Measurements from ENCODE around the gene HRNR.
"Not testable (repeated sequence)": the region's sequence is repeated elsewhere in the genome, so short reads cannot be mapped to it uniquely, and the experiment has no call there.

HRNR gene

DNA sequence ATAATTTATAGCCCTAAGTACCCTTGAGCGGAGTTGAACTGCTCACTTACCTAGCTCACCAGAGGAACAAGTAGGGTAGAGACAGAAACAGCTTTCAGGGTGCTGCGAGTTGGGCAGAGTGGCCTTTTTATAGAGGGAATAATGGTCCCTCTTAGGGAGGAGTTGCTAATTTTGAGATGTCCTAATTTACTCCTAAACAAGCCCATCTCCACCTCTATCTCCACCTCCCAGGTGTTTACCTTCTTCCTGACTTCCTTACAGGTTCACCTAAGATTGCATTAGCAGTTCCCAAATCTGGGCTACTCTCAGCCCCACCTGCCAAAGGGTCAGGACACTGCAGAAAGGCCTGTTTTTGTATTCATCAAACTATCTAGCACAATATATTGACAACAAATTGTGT, at the start of gene HRNR:
TSS of gene HRNR (minus strand) at position 101 of the 400 bp plus-strand sequence. CDS start 940 bp downstream, outside the sequence.
- DNase-seq (ENCODE audit: low spot score) = no peak

DNA sequence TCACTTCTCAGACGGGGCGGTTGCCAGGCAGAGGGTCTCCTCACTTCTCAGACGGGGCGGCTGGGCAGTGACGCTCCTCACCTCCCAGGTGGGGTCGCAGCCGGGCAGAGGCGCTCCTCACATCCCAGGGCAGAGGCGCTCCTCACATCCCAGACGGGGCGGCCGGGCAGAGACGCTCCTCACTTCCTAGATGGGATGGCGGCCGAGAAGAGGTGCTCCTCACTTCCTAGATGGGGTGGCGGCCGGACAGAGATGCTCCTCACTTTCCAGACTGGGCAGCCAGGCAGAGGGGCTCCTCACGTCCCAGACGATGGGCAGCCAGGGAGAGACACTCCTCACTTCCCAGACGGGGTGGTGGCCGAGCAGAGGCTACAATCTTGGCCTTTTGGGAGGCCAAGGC, 32.4 kb upstream of the HRNR start:
- not testable (repeated sequence) for DNase-seq (ENCODE audit: low spot score)

DNA sequence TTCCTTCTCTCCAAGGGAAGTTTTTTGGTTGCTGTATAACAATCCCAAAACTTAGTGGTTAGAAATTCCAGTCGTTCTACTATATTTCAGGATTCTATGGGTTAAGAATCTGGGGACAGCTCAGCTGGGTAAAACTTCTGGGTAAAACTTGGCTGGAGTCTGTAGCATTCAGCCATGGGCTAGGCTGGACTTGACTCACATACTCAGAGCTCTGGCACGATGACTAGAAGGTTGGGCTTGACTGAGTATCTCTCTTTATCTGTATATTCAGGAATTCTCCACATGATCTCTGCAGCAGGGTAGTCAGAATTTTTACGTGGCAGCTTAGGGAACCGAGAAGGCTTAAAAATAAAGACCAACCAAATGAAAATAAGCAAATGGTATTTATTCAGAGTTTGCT, 28.2 kb upstream of the HRNR start:
- no peak for DNase-seq (ENCODE audit: low spot score)

DNA sequence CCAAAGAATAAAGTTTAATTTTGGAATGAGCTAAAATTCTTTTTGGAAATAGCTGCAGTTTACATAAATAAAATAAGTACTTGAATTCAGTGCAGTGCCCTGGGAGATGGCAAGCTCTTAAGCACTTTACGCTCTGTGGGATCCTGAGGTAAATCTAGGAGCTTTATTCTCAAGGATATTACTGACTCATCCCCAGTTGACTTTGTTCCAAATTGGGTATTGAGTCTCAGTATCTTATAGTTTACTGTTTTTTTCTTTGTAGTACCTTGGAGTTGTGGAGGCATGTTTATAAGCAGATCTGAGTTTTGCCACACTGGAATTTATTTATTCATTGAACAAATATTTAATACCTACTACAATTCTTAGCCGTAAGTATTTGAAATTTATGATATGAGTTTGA, 27.4 kb upstream of the HRNR start:
- DNase-seq (ENCODE audit: low spot score) = no peak

DNA sequence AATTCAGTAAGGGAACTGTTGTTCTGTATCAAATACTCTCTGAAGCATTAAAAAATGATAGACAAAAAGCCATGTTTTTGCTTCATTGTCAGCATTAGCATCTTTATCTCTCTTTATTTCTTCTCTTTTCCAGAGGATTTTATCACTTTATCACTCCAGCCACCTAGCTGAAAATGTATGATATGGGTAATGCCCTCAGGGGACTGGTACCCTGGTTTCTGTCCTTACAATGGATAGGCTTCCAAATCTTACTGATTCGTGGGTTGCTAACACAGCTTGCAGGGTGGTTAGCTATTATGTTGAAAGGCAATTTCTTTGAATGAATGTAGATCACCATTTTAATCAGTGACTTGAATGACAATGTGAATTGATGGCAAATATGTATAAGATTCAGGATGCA, 23.3 kb upstream of the HRNR start:
- no peak for DNase-seq (ENCODE audit: low spot score)

DNA sequence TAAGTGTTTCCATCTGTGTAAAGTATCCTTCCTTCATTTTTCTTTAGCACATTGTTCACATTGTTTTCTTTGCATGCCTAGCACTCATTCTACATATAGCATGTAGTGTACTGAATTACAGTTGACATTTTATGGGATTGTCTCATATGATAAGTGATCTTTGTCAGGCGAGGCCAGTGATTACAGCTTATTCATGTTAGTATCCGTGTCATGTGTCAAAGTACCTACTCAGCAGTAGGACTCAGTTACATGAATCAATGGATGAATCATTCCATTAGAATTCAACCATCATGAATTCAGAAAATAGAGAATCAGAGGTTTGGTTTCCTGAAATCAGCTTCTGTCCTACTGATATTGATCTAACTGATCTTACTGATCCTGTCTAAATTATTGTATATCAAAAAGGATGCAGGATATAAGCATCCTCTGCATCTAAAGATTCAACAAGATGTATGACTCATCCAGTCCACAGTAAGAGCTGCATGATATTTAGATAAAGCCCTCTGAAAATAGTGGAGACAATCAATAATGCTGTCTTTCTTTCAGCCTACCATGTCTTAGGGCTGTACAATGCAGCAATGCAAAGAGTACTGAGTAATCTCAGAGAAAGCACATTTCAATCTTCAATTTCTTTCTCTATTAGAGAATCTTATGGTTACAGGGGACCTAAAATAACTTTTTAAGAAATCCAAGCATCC, 20.7 kb upstream of the HRNR start:
- no peak for DNase-seq (ENCODE audit: low spot score)

DNA sequence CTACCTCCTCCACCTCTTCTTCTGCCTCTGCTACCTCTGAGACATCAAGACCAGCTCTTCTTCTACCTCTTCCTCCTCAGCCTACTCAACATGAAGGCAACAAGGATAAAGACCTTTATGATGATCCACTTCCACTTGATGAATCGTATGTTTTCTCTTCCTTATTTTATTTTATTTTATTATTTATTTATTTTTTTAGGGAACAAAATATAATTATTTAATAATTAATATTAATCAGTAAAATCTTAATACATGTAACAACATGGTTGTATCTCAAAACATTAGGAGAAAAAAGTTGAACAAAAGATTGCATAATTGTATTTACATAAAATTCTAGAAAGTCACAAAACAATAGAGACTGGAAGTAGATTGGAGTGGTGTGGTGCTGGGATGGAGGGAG, 13.1 kb upstream of the HRNR start:
- DNase-seq (ENCODE audit: low spot score) = no peak

DNA sequence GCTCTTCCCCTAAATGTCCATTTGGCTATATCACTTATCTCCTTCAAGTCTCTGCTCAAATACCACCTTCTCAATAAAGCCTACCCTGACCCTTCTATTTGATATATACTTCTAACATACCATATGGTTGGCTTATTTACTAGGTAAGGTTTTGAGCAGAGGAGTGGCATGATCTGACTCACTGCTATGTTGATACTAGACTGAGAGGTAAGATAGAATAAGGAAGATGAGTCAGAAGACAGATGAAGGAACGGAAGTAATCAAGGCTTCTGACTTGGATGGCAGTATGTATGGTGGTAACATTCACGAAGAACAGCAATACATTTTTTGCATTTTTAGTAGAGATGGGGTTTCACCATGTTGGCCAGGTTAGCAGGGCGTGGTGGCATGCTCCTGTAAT, 4.8 kb upstream of the HRNR start:
- no peak for DNase-seq (ENCODE audit: low spot score)

DNA sequence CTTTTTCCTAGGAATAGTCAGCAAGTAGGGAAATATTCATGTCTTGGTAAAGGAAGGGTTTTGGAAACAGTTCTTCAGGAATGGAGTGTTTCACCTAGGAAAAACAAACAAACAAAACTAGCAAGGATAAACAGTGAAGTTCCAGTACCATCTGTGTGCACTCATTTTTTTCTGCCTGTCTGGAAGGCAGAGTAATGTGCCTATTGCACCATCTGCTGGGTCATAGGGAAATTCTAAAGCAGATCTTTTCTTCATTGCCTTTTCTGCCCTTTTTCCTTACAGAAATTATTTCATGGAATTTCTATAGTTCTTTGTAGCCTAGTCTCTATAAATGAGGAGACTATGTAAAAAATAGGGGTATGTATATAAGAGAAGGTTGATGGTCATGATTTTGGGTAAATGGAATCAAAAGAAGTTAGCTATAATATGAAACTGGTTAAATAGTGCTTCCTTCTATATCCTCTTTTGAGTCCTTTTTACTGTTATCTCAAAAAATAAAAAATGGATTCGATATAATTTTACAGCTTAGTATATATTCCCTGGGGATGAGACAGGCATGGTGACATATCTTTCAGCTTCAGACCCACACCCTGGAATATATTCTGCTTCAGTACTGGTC, 3.4 kb upstream of the HRNR start:
- no peak for DNase-seq (ENCODE audit: low spot score)

DNA sequence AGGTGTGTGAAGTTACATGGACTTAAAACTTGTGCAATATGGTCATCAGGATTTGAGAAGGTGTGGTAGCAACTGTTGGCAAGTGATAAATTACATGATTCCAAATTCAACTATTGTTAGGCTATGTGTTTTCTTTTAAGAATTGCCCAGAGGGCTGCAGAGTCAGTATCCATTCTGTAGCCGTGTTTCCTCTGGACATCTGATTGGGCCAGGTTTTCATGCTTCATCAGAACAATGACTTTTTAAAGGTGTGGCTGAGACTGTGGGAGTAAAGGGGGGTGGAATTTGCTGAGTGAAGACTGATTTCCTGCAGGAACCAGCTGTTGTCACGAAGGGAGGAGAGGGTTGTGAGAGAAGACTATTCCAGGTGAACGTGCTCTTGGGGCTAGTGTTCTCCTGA, 1.7 kb upstream of the HRNR start:
- no peak for DNase-seq (ENCODE audit: low spot score)

DNA sequence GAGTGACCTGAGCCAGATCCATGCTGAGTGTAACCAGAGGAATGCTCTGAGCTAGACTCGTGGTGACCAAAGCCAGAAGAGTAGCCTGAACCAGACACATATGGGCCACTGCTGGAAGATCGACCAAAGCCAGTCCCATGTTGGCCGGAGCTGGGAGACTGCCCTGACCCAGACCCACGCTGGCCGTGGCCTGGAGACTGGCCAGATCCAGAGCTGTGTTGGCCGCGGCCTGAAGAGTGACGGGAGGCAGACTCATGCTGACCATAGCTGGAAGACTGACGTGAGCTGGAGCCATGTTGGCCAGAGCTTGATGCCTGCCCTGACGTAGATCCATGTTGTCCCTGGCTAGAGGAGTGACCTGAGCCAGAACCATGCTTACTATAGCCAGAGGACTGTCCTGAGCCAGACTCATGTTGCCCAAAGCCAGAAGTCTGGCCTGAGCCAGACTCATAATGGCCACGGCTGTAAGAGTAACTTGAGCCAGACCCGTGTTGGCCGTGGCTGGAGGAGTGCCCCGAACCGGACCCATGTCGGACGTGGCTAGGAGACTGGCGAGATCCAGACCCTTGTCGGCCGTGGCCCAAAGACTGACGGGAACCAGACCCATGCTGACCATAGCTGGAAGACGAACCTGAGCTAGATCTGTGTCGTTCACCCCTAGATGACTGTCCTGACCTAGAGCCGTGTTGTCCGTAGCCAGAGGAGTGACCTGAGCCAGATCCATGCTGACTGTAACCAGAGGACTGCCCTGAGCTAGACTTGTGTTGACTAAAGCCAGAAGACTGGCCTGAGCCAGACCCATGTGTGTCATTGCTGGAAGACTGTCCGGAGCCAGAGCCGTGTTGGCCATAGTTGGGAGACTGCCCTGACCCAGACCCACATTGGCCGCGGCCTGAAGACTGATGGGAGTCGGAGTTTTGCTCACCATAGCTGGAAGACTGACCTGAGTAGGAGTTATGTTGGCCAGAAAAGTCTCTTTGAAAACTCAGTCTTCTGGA, 3.5 kb downstream of the HRNR start:
- DNase-seq (ENCODE audit: low spot score) = no peak

DNA sequence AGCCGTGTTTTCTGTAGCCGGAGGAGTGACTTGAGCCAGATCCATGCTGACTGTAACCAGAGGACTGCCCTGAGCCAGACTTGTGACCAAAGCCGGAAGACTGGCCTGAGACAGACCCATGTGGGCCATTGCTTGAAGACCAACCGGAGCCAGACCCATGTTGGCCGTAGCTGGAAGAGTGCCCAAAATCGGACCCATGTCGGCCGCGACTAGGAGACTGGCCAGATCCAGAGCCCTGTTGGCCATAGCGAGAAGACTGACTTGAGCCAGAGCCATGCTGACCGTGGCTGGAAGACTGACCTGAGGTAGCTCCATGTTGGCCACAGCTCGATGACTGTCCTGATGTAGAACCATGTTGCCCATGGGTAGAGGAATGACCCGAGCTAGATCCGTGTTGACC, 4.6 kb downstream of the HRNR start:
- DNase-seq (ENCODE audit: low spot score) = not testable (repeated sequence)

DNA sequence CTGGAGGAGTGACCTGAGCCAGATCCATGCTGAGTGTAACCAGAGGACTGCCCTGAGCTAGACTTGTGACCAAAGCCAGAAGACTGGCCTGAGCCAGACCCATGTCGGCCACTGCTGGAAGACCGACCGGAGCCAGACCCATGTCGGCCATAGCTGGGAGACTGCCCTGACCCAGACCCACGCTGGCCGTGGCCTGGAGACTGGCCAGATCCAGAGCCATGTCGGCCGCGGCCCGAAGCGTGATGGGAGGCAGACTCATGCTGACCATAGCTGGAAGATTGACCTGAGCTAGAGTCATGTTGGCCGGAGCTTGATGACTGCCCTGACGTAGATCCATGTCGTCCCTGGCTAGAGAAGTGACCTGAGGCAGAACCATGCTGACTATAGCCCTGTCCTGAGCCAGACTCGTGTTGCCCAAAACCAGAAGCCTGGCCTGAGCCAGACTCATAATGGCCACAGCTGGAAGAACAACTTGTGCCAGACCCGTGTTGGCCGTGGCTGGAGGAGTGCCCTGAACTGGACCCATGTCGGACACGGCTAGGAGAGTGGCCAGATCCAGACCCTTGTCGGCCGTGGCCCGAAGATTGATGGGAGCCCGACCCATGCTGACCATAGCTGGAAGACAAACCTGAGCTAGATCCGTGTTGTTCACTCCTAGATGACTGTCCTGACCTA, 5.1 kb downstream of the HRNR start:
- DNase-seq (ENCODE audit: low spot score) = no peak

DNA sequence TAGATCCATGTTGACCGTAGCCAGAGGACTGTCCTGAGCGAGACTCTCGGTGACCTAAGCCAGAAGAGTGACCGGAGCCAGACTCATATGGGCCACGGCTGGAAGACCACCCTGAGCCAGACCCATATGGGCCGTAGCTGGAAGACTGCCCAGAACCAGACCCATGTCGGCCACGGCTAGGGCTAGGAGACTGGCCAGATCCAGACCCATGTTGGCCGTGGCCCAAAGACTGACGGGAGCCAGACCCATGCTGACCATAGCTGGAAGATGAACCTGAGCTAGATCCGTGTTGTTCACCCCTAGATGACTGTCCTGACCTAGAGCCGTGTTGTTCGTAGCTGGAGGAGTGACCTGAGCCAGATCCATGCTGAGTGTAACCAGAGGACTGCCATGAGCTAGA, 8.4 kb downstream of the HRNR start:
- DNase-seq (ENCODE audit: low spot score) = not testable (repeated sequence)

DNA sequence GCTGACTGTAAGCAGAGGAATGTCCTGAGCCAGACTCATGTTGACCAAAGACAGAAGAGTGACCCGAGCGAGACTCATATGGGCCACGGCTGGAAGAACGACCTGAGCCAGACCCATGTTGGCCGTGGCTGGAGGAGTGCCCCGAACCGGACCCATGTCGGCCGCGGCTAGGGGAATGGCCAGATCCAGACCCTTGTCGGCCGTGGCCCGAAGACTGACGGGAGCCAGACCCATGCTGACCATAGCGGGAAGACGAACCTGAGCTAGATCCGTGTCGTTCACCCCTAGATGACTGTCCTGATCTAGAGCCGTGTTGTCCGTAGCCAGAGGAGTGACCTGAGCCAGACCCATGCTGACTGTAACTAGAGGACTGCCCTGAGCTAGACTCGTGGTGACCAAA, 9.1 kb downstream of the HRNR start:
- not testable (repeated sequence) for DNase-seq (ENCODE audit: low spot score)

DNA sequence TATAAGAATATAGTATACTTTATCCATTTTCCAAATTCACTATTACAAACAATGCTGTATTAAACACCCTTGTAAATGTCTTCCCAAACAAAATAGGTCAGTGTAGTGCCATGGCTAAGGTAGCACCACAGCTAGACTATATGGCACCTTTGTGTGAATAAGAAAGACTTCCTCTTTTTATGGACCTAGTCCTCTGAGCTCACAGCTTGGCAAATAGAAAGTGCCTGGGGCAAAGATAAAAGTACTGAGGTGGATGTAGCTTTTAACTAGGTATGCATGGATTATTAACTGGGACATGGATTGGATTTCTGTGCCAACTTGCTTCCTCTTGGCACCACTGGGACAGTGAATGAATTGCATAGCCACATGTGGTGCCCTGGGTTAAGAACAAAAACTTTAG, 25.0 kb downstream of the HRNR start:
- DNase-seq (ENCODE audit: low spot score) = no peak

DNA sequence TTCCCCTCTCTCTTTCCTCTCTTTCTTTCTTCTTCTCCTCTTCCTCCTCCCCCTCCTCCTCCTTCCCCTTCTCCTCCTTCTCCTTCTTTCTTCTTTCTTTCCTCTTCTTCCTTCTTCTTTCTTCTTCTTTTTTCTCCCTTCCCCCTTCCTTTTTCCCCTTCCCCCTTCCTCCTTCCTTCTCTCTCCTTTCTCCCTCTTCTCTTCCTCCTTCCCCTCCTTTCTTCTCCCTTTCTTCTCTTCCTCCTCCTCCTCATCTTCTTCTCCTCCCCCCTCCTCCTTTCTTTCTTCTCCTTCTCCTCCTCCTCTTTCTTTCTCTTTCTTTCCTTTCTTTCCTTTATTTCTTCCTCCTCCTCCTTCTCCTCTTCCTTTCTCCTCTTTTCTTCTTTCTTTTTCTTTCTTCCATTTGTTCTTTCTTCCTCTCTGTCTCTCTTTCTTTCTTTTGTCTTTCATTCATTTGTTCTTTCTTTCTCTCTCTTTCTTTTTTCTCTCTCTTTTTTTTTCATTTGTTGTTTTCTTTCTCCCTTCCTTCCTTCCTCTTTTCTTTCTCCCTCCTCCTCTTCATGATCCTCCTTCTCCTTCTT, 26.5 kb downstream of the HRNR start:
- DNase-seq (ENCODE audit: low spot score) = no peak

DNA sequence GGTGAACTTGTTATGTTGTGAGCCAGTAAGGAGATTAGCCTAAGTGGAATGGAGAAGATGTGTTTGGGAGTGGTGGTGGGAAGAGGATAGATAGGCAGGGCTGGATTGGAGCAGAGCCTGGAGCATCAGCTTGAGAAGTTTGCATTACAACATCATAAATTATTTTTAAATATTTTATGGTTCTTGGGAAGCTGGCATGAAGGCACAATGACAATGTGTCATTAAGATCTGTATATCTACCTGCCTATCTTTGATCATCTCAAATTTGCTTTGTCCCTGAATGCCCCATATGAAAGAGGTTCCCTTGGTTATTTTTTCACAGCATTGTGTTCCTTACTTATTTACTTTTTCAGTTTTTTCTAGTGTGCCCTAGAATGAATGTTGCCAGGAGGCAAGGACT, 32.3 kb downstream of the HRNR start:
- no peak for DNase-seq (ENCODE audit: low spot score)

DNA sequence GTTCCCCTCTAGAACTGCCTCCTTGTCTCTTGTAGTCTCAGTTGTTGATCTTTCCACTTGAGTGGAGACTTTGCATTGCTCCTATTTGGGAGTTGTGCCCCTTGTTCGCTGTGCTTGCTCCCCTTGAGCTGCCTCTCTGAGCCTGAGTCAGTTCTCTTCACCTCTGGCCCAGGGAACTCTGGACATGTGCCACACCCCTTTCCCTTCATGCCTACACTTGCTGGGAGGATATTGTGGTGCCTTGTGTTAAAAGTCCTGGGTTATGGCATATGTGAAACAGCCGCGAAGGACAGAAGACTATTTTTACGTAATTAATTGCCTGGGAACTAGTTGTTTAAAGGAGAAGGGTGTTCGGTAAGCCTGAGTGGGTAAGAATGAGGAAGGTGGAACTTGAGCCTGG, 32.7 kb downstream of the HRNR start:
- no peak for DNase-seq (ENCODE audit: low spot score)

DNA sequence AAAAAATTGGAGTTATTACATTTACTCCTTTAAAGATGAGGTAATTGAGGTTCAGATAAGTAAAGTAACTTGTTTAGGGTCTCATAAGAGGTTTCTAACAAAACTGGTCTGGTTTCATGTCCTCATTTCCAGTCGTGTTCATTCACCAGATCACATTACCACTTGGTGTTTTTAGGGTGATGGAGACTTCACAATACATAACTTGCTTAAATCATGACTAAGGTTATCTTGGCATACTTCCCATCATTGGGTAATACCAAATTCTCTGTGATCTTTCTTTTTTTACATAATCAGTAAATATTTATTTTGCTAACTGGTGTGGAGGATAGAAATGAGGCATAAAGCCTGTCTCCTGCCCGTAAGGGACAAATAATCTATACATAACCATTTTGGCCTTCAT, 33.4 kb downstream of the HRNR start:
- no peak for DNase-seq (ENCODE audit: low spot score)

DNA sequence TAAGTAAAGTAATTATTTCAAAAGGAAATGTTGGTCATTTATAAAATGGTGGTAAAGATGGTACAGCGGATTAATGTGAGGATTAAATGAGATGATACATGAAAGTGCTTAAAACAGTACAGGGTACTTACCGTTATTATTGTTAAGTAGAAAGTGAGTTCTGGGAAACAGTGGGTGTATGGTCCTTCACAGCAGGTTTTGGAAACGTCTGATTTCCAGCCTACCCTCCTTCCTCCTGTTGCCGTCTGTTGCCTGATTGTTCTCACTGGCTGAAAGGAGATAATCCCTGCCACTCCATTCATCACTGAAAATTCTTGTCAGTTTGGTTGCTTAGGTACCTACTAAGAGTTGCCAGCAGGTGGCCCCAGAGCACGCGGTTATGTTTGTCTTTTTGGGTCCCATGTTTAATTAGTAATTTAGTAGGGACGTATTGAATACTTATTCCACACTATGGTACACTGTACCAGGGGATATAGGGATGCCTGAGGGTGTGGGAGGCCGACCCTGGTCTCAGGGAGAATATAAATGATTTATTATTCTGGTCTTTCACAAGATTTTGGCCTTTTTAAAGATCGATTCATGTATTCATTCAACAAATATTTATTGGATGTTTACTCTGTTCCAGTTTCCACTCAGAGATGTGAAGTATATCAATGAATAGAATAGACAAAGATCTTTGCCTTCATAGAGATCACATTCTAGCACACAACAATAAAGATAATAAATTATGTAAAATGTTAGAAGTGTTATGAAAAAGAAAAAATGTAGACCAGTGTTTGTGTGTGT, 34.1 kb downstream of the HRNR start:
- peak; percentile 35 for DNase-seq (ENCODE audit: low spot score)

Data from hematopoietic multipotent progenitor cell treated with erythropoietin and hydrocortisone succinate and interleukin-3 and kit ligand, for 15 days (in vitro differentiated cells).